GM18505 (cell line): ENCODE results near the gene SORCS1.

Experiments
- ATAC-seq: cut with Tn5 transposase; IDR thresholded peaks from one replicate; pipeline ENCODE4 v1.9.1; 2021; ENCODE audit not compliant: unreplicated experiment
- POLR2A ChIP-seq: IDR thresholded peaks from 4 replicates; pipeline ENCODE4 v1.6.1; 2011; ENCODE audit warnings: borderline replicate concordance; ENCODE audit not compliant: insufficient read depth, insufficient read length; ENCODE audit errors: extremely low read depth

SORCS1 gene

GRCh38 chr10:106836933-106837663, 327.4 kb downstream of the SORCS1 start:
- peak; percentile 97 for ATAC-seq
- TF ChIP-seq POLR2A = no peak

- ATAC-seq = no peak
- TF ChIP-seq POLR2A = no peak
Observed at GRCh38 chr10:106832846-106833245, 331.7 kb downstream of the SORCS1 start.

GRCh38 chr10:106830471-106830870, 334.0 kb downstream of the SORCS1 start:
- no peak for TF ChIP-seq POLR2A
- no peak for ATAC-seq

- no peak for ATAC-seq
- no peak for TF ChIP-seq POLR2A
Observed at GRCh38 chr10:106830006-106830405, 334.5 kb downstream of the SORCS1 start.

DNA sequence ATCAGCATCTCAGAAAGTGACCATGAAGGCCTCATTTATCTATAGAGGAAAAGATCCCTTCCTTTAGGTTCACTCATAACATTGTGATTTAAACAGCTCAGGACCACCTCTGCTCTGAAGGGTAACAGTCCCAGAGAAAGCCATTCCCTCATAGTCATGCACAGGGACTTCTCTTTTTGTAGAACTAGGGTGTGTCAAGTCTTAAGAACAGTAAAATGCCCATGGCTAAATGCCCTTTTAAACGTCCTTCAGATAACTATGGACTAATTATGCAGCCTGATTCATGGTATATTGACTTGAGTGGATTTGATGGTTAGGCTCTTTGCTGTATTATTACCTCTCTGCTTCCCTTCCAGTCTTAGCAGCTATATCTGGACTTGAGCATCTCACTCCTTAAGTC, 337.8 kb downstream of the SORCS1 start:
- no peak for ATAC-seq
- no peak for TF ChIP-seq POLR2A

- TF ChIP-seq POLR2A = no peak
- no peak for ATAC-seq
Observed at GRCh38 chr10:106825576-106826364, 338.7 kb downstream of the SORCS1 start.

DNA sequence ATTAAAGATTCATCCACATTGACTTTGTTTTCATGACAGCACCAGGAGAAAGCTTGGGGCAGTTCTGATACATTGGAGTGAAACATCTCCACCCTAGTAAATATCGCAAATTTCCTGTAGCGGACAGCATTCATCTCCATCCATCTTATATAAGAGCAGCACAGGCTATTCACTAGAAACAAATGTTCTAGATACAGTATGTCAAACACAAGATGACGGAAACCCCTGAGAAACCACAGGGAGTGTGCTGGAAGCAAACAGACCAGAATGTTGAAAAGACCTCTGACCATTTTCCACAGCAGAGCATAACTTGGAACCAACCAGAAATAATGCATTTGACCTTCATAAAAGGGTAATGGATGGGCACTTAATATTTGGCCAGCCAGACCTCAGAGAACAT, 343.9 kb downstream of the SORCS1 start:
- no peak for ATAC-seq
- TF ChIP-seq POLR2A = no peak

DNA sequence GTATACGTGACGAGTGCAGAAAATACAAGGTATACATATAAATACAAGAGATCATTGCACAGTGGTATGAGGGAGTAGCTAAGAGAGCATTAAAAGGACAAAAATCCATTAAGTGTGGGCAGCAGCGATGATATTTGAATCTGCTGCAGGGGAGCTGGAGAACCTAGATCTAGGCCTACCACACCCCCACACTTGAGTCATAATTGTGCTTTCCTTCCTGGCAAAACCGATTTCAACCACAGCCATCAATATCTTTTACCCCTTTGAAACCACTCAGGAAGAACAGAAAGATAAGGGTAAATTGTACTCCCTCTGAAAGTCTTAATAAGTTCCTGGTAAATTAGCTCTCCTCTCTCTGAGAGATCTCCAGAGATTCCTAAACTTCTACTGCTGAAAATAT, 345.0 kb downstream of the SORCS1 start:
- no peak for ATAC-seq
- TF ChIP-seq POLR2A = no peak

- no peak for TF ChIP-seq POLR2A
- ATAC-seq = no peak
Observed at GRCh38 chr10:106816318-106817085, 348.0 kb downstream of the SORCS1 start.

DNA sequence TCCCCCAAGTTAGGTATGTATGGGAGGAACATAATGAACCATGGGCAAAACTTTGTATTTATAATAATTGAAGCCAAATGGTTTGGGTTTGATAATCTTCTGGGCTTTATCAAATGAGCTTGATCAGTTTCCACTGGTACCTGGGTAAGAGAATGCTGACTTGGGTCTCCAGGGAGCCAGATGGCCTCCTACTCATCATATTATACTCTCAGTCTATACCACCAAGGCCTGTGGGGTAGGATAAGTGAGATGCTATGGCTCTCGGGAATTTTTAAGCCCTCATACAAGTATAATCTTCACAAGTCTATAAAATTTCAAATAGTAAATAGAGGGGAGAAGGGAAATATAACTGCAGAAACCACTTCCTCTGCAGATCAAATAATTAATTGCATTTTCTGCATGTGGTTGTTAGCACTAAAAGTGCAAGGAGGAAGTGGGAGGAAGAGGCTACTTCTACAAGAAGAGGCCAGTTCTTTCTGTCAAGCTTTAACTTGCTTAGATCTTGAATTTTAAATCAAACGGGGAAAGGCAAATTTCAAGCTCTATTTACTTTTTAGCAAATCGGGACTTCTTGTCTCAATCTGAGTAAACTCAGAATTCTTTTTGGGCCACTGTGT, 349.0 kb downstream of the SORCS1 start:
- ATAC-seq = no peak
- TF ChIP-seq POLR2A = no peak

DNA sequence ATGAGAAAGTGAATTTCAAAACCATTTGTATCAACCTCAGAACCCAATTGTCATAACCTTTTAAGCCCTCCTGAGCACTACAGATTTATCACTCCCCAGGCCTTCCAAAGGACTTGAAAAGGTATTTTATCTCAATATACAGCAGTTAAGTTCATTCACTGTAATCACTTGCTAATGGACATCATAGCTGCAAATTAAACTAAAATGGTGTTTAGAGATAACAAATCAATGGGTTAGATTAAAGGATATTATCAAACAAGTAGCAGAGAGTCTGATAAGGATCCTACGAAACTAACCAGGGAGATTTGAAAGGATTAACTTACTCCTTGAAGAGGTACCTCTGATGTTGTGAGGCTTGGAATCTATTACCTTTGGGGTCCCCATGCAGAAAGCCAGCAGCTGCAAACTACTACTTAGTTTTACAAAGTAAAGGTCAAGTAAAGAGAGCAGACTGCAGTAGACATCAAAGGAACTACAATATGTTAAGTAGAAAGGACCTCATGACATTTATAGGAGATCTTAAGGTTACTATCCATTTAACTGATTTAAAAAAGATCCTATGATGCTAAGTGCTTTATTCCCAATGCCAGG, 359.4 kb downstream of the SORCS1 start:
- no peak for TF ChIP-seq POLR2A
- ATAC-seq = no peak

DNA sequence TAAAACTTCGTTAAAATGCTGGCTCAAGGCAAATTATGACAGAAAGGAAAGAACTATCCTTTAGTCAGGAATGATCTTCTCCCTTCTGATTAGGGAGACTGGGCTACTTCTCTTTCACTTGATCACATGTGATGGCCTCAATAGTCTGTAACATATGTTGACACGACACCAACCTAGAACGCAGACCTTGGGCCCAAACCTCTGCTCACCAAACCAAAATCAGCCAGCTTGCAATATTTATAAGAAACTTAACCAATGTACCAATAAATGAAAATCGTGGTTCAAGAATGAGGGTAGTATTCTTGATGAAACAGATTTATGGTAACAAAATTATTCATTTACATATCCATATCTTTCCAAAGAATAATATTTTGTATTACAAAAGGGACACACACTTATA, 361.6 kb downstream of the SORCS1 start:
- ATAC-seq = no peak
- no peak for TF ChIP-seq POLR2A

- no peak for TF ChIP-seq POLR2A
- no peak for ATAC-seq
Observed at GRCh38 chr10:106799776-106800175, 364.7 kb downstream of the SORCS1 start.
